SU-DHL-6 (cell line): Measurements from ENCODE around the gene CELSR2.

Experiments
- H2AFZ ChIP-seq: fragments of 200-600 bp; sonication (generic); 2 replicates; pipeline ENCODE4 v1.6.1; 2014; ENCODE audit warnings: low read depth, mild to moderate bottlenecking, moderate library complexity, mixed read lengths, antibody characterized with exemption, low read length; ENCODE audit not compliant: severe bottlenecking
- H3F3A ChIP-seq: fragments of 200-600 bp; shearing (Covaris generic); 2 replicates; pipeline ENCODE4 v1.6.0; 2016; ENCODE audit warnings: antibody characterized with exemption, mild to moderate bottlenecking; ENCODE audit not compliant: insufficient read depth
- H3K27ac ChIP-seq: fragments of 200-600 bp; sonication (generic); 2 replicates; pipeline ENCODE4 v1.5.1; 2016; ENCODE audit warnings: low read depth, mild to moderate bottlenecking, low read length, moderate library complexity, mixed read lengths
- H3K27me3 ChIP-seq: fragments of 200-600 bp; sonication (generic), shearing (Covaris generic); 2 replicates; pipeline ENCODE4 v1.6.0; 2014; ENCODE audit warnings: mild to moderate bottlenecking, low read length
- H3K36me3 ChIP-seq: fragments of 200-600 bp; sonication (generic); 2 replicates; pipeline ENCODE4 v1.6.1; 2014; ENCODE audit warnings: mild to moderate bottlenecking, low read length, mixed read lengths
- H3K4me2 ChIP-seq: fragments of 300-600, 200-600 bp; shearing (Covaris generic), sonication (generic); 2 replicates; pipeline ENCODE4 v1.6.0; 2014; ENCODE audit warnings: low read length, low read depth, mild to moderate bottlenecking; ENCODE audit not compliant: poor library complexity, severe bottlenecking
- H3K4me3 ChIP-seq: fragments of 200-600 bp; sonication (generic); 2 replicates; pipeline ENCODE4 v1.5.1; 2014; ENCODE audit warnings: antibody characterized with exemption, low read length, mild to moderate bottlenecking, mixed read lengths; ENCODE audit not compliant: insufficient read depth, poor library complexity, severe bottlenecking
- H3K79me2 ChIP-seq: fragments of 200-600 bp; sonication (generic); 2 replicates; pipeline ENCODE4 v1.6.1; 2014; ENCODE audit warnings: mild to moderate bottlenecking, low read length, moderate library complexity; ENCODE audit not compliant: insufficient read depth
- H3K9ac ChIP-seq: fragments of 200-600 bp; sonication (generic); 2 replicates; pipeline ENCODE4 v1.7.0; 2014; ENCODE audit warnings: mild to moderate bottlenecking, low read length
- H3K9me2 ChIP-seq: fragments of 200-600 bp; sonication (generic); replicated peaks from 2 replicates; pipeline ENCODE4 v1.6.1; 2014; ENCODE audit warnings: low read length; ENCODE audit not compliant: insufficient read depth
- H3K9me3 ChIP-seq: fragments of 200-600 bp; sonication (generic); 2 replicates; pipeline ENCODE4 v1.6.1; 2014; ENCODE audit warnings: low read length, mixed read lengths; ENCODE audit not compliant: insufficient read depth
- H4K20me1 ChIP-seq: fragments of 200-600 bp; sonication (generic); 2 replicates; pipeline ENCODE4 v1.6.1; 2014; ENCODE audit warnings: low read depth, mild to moderate bottlenecking, antibody characterized with exemption, low read length, moderate library complexity, mixed read lengths
- EZH2phosphoT487 ChIP-seq: fragments of 200-600 bp; sonication (generic), shearing (Covaris generic); conservative IDR thresholded peaks from 2 replicates; pipeline ENCODE4 v1.6.1; 2018; ENCODE audit warnings: mild to moderate bottlenecking, antibody characterized with exemption, low read length, moderate library complexity, mixed read lengths
- TF ChIP-seq, protein P1 (sequence below): fragments of 200-600 bp; sonication (generic); IDR thresholded peaks from one replicate; pipeline ENCODE4 v1.5.1; 2017; ENCODE audit warnings: antibody characterized with exemption, mild to moderate bottlenecking, low read length, moderate library complexity; ENCODE audit not compliant: insufficient read depth, poor library complexity, severe bottlenecking

CELSR2 gene

DNA sequence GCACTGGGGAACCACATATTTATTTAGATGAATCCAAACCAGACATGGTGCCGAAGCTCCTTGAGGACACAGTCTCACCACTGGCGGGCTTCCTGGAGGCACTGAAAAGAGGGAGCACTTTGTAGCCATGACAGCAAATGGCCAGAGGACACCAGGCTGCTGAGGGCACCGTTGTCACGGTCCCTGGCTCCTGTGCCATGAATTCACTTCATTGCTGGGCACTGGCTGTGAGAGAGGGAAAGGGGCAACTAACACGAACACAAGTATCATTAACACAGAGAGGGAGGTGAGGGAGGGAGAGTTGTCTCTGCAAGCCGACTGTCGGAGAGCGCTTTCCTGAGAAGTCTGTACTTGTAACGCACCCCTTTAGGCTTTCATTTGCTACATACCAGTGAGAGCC lies 43.0 kb downstream of the CELSR2 start:
- Histone ChIP-seq H3K36me3 (no peaks in the 10 kb centered on the region), H3F3A (no peaks in the 10 kb centered on the region), H3K9me2 (no peaks in the 10 kb centered on the region), H3K4me3 (no peak overlapping the region), H3K9me3 (no peaks in the 10 kb centered on the region), H4K20me1 (no peaks in the 10 kb centered on the region), H3K27me3 (no peaks in the 10 kb centered on the region), H3K79me2 (no peaks in the 10 kb centered on the region), H2AFZ (no peak overlapping the region), H3K27ac (no peak overlapping the region), H3K4me2 (no peak overlapping the region), H3K9ac (no peak overlapping the region)
- no peak for TF ChIP-seq EZH2phosphoT487
- TF ChIP-seq, protein P1, sequence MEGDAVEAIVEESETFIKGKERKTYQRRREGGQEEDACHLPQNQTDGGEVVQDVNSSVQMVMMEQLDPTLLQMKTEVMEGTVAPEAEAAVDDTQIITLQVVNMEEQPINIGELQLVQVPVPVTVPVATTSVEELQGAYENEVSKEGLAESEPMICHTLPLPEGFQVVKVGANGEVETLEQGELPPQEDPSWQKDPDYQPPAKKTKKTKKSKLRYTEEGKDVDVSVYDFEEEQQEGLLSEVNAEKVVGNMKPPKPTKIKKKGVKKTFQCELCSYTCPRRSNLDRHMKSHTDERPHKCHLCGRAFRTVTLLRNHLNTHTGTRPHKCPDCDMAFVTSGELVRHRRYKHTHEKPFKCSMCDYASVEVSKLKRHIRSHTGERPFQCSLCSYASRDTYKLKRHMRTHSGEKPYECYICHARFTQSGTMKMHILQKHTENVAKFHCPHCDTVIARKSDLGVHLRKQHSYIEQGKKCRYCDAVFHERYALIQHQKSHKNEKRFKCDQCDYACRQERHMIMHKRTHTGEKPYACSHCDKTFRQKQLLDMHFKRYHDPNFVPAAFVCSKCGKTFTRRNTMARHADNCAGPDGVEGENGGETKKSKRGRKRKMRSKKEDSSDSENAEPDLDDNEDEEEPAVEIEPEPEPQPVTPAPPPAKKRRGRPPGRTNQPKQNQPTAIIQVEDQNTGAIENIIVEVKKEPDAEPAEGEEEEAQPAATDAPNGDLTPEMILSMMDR, result no peak

- H3K4me3 ChIP-seq, result no peak overlapping the region
Observed at GRCh38 chr1:109293026-109293425, 43.7 kb downstream of the CELSR2 start.

DNA sequence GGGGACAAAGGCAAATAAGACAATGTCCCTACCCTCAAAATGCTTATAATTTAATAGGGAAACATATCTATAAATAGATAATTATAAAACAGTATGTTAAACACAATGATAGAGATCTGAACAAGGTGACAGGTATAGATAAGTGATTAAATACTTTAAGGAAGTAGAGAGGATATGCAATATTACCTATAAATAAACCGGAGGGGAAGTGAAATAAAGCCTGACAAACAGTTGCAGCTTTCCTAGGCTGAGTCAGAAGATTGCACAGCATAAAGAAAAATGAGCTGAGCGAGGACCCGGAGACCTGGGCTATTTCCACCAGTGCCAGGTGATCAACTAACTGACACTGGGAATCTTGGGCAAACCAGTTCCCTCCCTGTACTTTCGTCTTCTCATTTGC lies 45.1 kb downstream of the CELSR2 start:
- Histone ChIP-seq H3K4me2 (no peak overlapping the region), H3K9ac (no peak overlapping the region), H4K20me1 (no peaks in the 10 kb centered on the region), H3K9me3 (no peaks in the 10 kb centered on the region), H3K9me2 (no peaks in the 10 kb centered on the region), H2AFZ (no peak overlapping the region), H3K79me2 (no peaks in the 10 kb centered on the region), H3K27ac (no peak overlapping the region), H3K4me3 (no peak overlapping the region), H3F3A (no peaks in the 10 kb centered on the region), H3K36me3 (no peaks in the 10 kb centered on the region), H3K27me3 (no peaks in the 10 kb centered on the region)
- TF ChIP-seq, protein P1, result no peak
- TF ChIP-seq EZH2phosphoT487, result no peak

More at GRCh38 chr1:109293026-109293425, 43.7 kb downstream of the CELSR2 start:
- TF ChIP-seq, protein P1, result no peak
- TF ChIP-seq EZH2phosphoT487, result no peak
- Histone ChIP-seq H3K9ac (no peak overlapping the region), H3K9me3 (no peaks in the 10 kb centered on the region), H3K9me2 (no peaks in the 10 kb centered on the region), H3K36me3 (no peaks in the 10 kb centered on the region), H3F3A (no peaks in the 10 kb centered on the region), H3K27ac (no peak overlapping the region), H3K4me2 (no peak overlapping the region), H2AFZ (no peak overlapping the region), H3K79me2 (no peaks in the 10 kb centered on the region), H4K20me1 (no peaks in the 10 kb centered on the region), H3K27me3 (no peaks in the 10 kb centered on the region)
